ENCODE results near the gene EHMT2.

The EHMT2 gene

DNA sequence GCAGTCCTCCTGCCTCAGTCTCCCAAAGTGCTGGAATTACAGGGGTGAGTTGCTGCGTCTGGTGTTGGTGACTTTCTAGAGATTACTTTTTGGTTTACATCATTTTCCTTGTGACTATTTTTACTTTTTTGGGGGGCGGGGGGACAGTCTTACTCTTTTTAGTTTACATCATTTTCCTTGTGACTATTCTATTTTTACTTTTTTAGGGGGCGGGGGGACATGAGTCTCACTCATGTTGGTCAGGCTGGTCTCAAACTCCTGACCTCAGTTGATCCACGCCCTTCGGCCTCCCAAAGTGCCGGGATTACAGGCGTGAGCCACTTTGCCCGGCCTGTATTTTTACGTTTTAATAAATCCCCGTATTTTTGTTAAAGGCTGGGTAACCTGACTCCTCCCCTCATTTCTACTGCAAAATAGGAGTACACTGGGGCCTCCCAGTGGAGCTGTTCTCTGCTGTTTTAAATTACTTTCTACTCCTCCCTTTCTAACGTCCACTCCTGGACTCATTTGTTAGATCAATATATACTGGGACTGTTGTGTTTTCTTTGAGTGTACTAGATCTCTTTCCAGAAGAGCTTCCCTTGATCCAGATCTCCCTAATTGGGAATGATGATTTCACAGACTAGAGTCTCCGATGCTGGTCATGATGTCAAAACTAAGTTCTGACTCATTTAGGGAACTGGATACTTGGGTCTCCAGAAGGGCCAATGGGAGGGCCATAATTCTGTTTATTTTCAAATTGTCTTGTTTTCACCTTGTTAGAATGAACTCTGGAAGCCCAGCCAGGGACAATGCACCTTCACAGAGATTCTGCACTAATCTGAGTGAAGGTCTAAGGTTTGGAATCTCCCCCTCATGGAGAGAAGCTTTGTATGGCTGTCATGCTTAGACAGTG, 60.8 kb downstream of the EHMT2 start:
- DNase-seq: no peak

DNA sequence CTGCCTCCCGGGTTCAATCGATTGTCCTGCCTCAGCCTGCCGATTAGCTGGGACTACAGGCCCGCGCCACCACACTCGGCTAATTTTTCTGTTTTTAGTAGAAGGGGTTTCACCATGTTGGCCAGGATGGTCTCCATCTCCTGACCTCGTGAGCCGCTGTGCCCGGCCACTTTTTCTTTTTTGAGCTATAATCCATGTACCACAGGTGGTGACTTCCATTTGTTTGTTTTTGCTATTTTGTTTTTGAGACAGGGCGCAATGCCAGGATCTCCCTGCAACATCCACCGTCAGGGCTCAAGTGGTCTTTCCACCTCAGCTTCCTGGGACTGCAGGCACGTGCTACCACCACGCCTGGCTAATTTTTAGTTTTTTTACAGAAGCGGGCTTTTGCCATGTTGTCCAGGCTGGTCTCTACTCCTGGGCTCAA, 61.4 kb downstream of the EHMT2 start:
- DNase-seq: no peak

DNA sequence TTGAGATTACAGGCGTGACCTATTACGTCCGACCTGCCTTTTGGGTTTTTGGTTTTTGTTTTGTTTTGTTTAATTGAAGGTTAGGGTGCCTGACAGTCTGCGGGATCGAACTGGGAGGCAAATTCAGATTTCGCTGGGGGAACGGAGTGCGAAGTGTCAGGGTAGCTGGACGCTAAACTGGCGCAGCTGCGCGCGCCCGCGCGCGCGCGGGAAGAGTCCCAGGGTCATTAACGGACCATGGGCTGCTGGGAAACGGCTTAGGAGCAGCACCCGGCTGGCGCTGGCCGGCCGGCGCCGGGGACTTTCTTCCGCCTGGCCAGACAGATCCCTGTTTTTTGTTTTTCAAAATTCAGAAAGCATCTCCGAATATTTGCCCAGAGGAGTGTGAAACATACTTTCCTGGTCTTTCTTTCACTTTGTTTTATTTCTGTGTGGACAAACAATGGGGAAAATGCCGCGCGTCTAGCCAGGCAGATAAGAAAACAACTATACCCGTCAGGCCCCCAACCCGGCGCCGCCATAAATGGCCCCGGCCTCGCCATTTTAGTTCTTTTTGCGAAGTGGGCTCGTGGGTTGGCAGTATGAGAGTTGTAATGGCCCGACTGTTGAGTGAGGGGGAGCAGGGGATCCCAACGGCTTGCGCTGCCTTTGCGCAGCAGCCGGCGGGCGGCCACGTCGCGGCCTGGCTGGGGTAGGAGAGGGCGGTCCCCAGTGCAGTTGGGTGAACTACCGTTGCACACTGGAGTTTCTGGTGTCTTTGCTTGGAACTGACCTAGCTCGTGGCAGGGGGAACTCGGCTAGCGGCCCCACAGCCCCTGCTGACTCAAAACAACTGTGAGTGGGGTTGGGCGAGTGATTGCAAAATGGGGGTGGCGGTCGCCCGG, 62.9 kb downstream of the EHMT2 start:
- peak; percentile 88 for DNase-seq

DNA sequence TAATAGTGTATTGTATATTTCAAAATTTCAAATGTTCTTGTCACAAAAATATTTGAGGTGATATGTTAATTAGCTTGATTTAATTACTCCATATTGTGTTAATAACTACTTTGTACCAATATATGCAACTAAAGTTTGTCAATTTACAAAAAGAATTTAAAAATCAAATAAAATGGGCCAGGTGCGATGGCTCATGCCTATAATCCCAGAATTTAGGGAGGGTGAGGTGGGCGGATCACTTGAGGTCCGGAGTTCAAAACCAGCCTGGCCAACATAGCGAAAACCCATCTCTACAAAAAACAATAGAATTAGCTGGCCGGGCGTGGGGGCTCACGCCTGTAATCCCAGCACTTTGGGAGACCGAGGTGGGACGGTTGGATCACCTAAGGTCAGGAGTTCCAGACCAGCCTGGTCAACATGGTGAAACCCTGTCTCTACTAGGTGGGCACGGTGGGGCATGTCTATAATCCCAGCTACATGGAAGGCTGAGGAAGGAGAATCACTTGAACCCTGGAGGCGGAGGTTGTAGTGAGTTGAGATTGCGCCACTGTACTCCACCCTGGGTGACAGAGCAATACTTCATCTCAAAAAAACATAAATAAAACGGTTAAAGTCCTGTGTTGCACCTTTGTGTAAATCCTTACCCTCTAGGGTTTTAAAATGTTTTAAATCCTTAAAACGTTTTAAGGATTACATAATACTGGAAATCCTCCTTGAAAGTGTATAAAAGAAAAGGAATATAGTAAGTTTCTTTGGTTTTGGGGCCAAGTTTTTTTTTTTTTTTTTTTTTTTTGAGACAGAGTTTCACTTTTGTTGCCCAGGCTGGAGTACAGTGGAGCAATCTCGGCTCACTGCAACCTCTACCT, 65.9 kb downstream of the EHMT2 start:
- no peak for DNase-seq

DNA sequence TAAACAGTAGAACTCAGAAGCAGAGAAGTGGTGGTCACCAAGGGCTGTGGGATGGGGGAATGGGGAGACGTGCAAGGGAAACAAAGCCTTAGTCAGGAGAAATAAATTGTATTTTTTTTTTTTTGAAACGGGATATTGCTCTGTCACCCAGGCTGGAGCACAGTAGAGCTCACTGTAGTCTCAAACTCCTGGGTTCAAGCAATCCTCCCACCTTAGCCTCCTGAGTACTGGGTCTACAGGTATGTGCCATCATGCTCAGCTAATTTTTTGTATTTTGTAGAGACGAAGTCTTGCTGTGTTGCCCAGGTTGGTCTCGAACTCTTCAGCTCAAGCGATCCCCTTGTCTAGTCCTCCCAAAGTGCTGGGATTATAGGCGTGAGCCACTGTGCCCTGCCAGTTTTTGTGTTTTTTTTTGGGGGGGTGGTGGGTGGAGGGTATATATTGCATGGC, 66.6 kb downstream of the EHMT2 start:
- DNase-seq: no peak
